Pancreas (tissue), 10 donors: Measurements from ENCODE around the gene FOXB1. TPM values are rescaled to one million over a fixed set of nuclear protein-coding genes. Genes with fewer than 3 reads are reported as not detected.
A peak's percentile ranks its signal among the peaks of the same experiment; 100 is the strongest.

Experiments
- ATAC-seq, 4 donors: fragments of 200-7000 bp; cut with Tn5 transposase; one replicate each; pipeline versions ENCODE4 v1.8.0 to v1.9.1; 2020; ENCODE audit warnings: mild to moderate bottlenecking in 4 of 4, moderate library complexity in 4 of 4
- DNase-seq, 6 donors: peaks; one replicate each; pipeline ENCODE4 v3.0.0-alpha.2; 2020
- FAIRE-seq: peaks from 2 replicates; lab custom pipeline; 2012; peaks lifted over from hg19 to GRCh38; lab: Jason Lieb, UNC
- H3K27ac ChIP-seq, 4 donors: fragments of 200-600 bp; sonication (generic); 1 replicate in 3 of 4; 2 replicates in 1 of 4; pipeline versions ENCODE4 v1.5.0 to v1.8.0; 2020
- H3K27me3 ChIP-seq, 4 donors: fragments of 200-600 bp; one replicate each; pipeline ENCODE4 v1.8.0; 2021
- H3K36me3 ChIP-seq, 3 donors: fragments of 200-600 bp; sonication (generic) in 1 of 3; one replicate each; pipeline versions ENCODE4 v1.5.0 to v1.8.0; 2020 to 2021
- H3K4me1 ChIP-seq, 3 donors: fragments of 200-600 bp; one replicate each; pipeline ENCODE4 v1.8.0; 2021
- H3K4me3 ChIP-seq, 4 donors: fragments of 200-600 bp; sonication (generic) in 2 of 4; one replicate each; pipeline versions ENCODE4 v1.5.0 to v1.8.0; 2020 to 2021
- H3K9me3 ChIP-seq, 4 donors: fragments of 200-600 bp; one replicate each; pipeline ENCODE4 v1.8.0; 2021
- WGBS, 2 donors: extraction: QIAGEN DNeasy Blood & Tissue Kit; methylation state at CpG; one replicate each; pipeline ENCODE4 v1.1.7; 2013; 5-methylcytosine and 5-hydroxymethylcytosine counted together
- intact Hi-C, 3 donors: fragments of 100-400 bp; cut with DNase I; formaldehyde crosslinking; loops; one replicate each; pipeline versions ENCODE4 v1.11.1 to v1.14.2; 2022
- polyA plus RNA-seq, 2 donors: library from polyadenylated mRNA; stranded (reverse); fragments of 200-250 nt; gene quantifications; one replicate each; pipeline ENCODE4 v1.2.3, GENCODE V29; 2013
- total RNA-seq, 6 donors: library from RNA; stranded (reverse); fragmentation: NEBNext Ultra II Directional in 4 of 6; extraction: Animal tissue kit (Norgen Biotek cat#: 25700) in 4 of 6; gene quantifications; one replicate each; pipeline versions ENCODE4 v1.2.1 to v1.2.4, GENCODE V29; 2021 to 2023
- TF ChIP-seq, protein P1 (sequence below), 4 donors: fragments of 200-600 bp; sonication (generic) in 3 of 4; IDR thresholded peaks; one replicate each; pipeline versions ENCODE4 v1.5.0 to v1.8.0; 2021; ENCODE audit warnings: antibody characterized with exemption in 4 of 4
- donor health status: healthy with polysubstance abuse.
- donor health status: DM: no; HTN: no; CAD: no; lungs with moderate emphysema.
- donor health status: DM: no; HTN: no; CAD: no.
- donor health status: control.
- donor health status: control.
- donor health status: Bipolar disorder and iron deficiency.
- donor health status: DM: yes; HTN: yes; CAD: no.
- donor health status: DM: no; HTN: no; CAD: no.
- donor health status: DM: no; HTN: no; CAD: no.
- donor health status: DM: yes; HTN: yes; CAD: no.

Gene FOXB1
- total and polyA plus RNA-seq, 8 donors: not detected

DNA sequence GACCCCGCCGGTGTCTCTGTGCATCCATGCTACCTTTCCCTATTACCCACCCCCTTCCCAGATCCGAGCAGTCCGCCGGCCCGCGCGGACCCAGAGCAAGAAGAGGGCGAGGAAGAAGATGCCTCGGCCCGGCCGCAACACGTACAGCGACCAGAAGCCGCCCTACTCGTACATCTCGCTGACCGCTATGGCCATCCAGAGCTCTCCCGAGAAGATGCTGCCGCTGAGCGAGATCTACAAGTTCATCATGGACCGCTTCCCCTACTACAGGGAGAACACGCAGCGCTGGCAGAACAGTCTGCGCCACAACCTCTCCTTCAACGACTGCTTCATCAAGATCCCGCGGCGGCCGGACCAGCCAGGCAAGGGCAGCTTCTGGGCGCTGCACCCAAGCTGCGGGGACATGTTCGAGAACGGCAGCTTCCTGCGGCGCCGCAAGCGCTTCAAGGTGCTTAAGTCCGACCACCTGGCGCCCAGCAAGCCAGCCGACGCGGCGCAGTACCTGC, 788 bp downstream of the FOXB1 start:
- intact Hi-C loops: no loop called here
- peaks cover 16 to 94% (median 44%) of the 10 kb centered on the region in 4 donors for H3K27me3 ChIP-seq
- H3K4me3 ChIP-seq: peak overlapping the region in 1 of 4 donors; percentile 56
- WGBS, 2 donors: 3 to 5% methylated on average over 33 to 44 of the region's 44 CpGs
- TF ChIP-seq, protein P1, sequence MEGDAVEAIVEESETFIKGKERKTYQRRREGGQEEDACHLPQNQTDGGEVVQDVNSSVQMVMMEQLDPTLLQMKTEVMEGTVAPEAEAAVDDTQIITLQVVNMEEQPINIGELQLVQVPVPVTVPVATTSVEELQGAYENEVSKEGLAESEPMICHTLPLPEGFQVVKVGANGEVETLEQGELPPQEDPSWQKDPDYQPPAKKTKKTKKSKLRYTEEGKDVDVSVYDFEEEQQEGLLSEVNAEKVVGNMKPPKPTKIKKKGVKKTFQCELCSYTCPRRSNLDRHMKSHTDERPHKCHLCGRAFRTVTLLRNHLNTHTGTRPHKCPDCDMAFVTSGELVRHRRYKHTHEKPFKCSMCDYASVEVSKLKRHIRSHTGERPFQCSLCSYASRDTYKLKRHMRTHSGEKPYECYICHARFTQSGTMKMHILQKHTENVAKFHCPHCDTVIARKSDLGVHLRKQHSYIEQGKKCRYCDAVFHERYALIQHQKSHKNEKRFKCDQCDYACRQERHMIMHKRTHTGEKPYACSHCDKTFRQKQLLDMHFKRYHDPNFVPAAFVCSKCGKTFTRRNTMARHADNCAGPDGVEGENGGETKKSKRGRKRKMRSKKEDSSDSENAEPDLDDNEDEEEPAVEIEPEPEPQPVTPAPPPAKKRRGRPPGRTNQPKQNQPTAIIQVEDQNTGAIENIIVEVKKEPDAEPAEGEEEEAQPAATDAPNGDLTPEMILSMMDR (IDR thresholded peaks at IDR 0.05): no peak
- H3K9me3 ChIP-seq: no peaks in the 10 kb centered on the region
- H3K4me1 ChIP-seq: peaks cover 0 to 17% (median 11%) of the 10 kb centered on the region in 3 donors
- FAIRE-seq (no peak), DNase-seq (peak in 2 of 6 donors; percentile 12 to 60), ATAC-seq (peak in 2 of 4 donors; percentile 6 to 16)
- no peaks in the 10 kb centered on the region for H3K36me3 ChIP-seq
- H3K27ac ChIP-seq: no peak overlapping the region

DNA sequence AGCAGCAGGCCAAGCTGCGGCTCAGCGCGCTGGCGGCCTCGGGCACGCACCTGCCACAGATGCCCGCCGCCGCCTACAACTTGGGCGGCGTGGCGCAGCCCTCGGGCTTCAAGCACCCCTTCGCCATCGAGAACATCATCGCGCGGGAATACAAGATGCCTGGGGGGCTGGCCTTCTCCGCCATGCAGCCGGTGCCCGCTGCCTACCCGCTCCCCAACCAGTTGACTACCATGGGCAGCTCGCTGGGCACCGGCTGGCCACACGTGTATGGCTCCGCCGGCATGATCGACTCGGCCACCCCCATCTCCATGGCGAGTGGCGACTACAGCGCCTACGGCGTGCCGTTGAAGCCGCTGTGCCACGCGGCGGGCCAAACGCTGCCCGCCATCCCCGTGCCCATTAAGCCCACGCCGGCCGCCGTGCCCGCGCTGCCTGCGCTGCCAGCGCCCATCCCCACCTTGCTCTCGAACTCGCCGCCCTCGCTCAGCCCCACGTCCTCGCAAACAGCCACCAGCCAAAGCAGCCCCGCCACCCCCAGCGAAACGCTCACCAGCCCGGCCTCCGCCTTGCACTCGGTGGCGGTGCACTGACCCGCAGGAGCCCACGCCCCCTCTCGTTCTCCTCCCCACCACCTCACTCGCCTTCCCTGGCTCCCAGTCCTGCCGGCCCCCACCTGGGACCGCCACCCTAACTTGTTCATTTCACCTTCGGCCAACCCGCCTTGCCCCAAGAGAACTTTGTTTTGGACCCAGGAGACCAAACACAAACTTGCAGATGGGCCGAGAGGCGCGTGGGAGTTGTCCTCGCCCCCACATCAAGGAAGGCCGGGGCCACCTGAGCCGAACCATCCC, 1.5 kb downstream of the FOXB1 start:
- Histone ChIP-seq H3K4me3 (peak overlapping the region in 3 of 4 donors; percentile 23 to 56 (median 32)), H3K4me1 (peaks cover 0 to 17% (median 11%) of the 10 kb centered on the region in 3 donors), H3K27me3 (peaks cover 16 to 94% (median 47%) of the 10 kb centered on the region in 4 donors), H3K27ac (no peak overlapping the region), H3K9me3 (no peaks in the 10 kb centered on the region), H3K36me3 (no peaks in the 10 kb centered on the region)
- ATAC-seq (peak; percentile 21 to 44 (median 28)), DNase-seq (peak in 2 of 6 donors; percentile 15 to 74), FAIRE-seq (no peak)
- TF ChIP-seq, protein P1 (IDR thresholded peaks at IDR 0.05): no peak
- intact Hi-C loops: no loop called here
- 6% methylated on average over 61 to 77 of the region's 77 CpGs for WGBS, 2 donors

DNA sequence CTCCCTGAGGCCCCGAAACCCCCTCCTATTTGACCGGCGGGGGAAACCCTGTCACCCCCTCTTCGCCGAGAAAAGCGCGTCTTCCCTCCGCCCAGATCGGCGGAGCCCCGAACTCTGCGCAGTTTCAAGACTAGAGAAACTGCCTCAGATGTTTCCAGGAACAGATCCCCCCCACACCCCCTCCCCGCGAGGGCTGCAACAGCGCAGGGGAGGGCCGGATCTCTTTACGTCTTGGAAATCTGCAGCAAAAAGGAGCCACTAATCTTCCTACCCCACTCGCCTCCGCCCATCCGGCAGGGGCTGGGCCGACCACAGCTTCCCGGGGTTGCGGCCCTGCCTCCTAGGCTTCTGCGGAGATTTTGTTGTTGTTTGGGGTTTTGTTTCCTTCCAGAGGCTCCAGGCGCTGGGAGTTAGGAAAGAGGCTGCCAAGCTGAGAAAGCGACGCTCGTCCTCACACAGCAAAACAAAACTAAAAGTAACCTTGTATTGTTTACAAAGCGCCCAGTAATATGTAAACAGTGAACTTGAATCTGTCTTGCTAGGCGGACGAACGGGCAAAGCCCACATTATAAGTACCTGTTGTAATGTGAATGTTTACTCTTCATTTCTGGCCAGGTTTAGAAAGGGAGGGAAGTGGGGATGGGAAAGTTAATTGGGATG, 2.2 kb downstream of the FOXB1 start:
- TF ChIP-seq, protein P1 (IDR thresholded peaks at IDR 0.05): no peak
- no peak for FAIRE-seq
- Histone ChIP-seq H3K27ac (no peak overlapping the region), H3K27me3 (peaks cover 16 to 88% (median 43%) of the 10 kb centered on the region in 4 donors), H3K9me3 (no peaks in the 10 kb centered on the region), H3K36me3 (no peaks in the 10 kb centered on the region), H3K4me1 (peaks cover 0 to 17% (median 11%) of the 10 kb centered on the region in 3 donors), H3K4me3 (peak overlapping the region in 3 of 4 donors; percentile 23 to 56 (median 32))
- 2 to 3% methylated on average over 32 of the region's 32 CpGs for WGBS, 2 donors
- intact Hi-C loops: no loop called here
- DNase-seq: peak in 1 of 6 donors; percentile 12
- ATAC-seq: peak; percentile 43 to 70 (median 69)

DNA sequence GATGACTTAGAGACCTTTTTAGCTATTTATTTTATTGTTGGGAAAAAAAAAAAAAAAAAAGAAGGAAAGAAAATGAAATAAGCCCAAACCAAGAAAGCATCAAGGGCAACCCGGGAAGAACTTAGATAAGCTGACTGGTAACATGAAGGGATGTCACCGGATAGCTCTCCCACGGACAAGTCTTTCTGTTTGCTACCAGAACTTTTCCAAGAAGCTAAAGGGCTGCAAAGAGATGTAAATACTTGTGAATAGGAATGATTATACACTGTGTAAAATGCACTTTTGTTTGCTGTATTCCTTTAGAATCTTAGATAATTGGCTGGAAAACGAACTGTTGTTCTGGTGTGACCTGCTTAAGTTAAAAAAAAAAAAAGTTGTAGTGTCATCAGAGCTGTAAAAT, 2.8 kb downstream of the FOXB1 start:
- intact Hi-C loops: no loop called here
- no peak for FAIRE-seq
- H3K4me1 ChIP-seq: peaks cover 0 to 17% (median 11%) of the 10 kb centered on the region in 3 donors
- peak overlapping the region in 2 of 4 donors; percentile 32 to 56 for H3K4me3 ChIP-seq
- TF ChIP-seq, protein P1 (IDR thresholded peaks at IDR 0.05): no peak
- no peak for DNase-seq
- no peaks in the 10 kb centered on the region for H3K9me3 ChIP-seq
- no peak overlapping the region for H3K27ac ChIP-seq
- 10 to 11% methylated on average over 4 of the region's 4 CpGs for WGBS, 2 donors
- no peaks in the 10 kb centered on the region for H3K36me3 ChIP-seq
- peaks cover 16 to 86% (median 44%) of the 10 kb centered on the region in 4 donors for H3K27me3 ChIP-seq
- no peak for ATAC-seq
